Activated naive CD4-positive, alpha-beta T cell treated with anti-CD3 and anti-CD28 coated beads, Interleukin-2, amount 50 U/mL, for 16 hours (primary cell): ENCODE data around the gene CACNA1G.

Experiments
- DNase-seq: peaks from one replicate; pipeline ENCODE4 v3.0.0-alpha.2; 2020

The CACNA1G gene

DNA sequence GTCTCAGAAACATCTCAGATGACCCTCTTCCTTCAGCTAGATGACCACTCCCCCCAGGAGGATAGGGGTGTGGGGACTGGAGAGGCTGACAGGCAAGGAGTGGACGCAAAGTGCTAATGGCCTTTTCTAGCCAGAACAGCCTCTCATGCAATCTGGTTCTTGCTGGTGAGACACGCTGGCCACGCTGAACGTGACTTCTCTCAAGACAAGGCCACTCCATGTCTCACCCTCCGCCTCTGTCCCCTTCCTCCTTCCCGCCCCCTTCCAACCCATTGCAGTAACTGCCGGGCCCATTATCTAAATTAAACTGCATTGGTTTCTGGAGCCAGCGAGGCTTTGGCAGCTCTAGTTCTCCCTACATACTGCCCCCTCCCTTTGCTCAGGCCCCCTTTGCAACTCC, 9.5 kb downstream of the CACNA1G start:
- no peak for DNase-seq

DNA sequence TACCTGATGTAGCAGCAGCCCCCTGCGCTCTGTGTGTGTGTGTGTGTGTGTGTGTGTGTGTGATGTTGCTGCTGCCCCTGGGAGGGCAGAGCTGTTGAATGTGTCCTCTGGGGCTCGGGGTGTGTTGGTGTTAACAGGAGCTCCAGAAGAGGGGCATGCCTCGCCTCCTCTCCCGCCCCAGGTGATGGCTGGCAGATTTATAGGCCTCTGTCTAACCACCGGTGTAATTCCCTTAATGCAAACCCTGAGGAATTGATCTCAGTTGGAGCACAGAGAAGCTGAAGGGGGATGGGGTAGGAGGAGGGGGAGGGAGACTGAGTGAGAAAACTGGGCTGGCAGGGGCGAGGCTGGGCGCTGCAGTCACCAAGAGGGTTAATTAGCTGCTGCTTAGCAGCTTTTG, 10.0 kb downstream of the CACNA1G start:
- no peak for DNase-seq

DNA sequence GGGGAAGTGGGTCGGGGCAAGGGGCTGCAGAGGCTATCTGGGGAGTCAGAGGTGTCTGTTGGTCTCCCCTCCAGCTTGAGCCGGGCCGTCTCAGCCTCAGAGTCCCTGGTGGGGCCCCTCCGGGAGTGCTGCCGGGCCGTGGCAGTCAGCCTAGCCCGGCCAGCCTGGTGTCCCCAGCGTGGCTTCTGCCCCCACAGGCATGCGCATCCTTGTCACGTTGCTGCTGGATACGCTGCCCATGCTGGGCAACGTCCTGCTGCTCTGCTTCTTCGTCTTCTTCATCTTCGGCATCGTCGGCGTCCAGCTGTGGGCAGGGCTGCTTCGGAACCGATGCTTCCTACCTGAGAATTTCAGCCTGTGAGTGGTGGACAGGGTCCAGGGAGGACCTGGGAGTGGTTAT, 11.2 kb downstream of the CACNA1G start:
- DNase-seq: no peak

DNA sequence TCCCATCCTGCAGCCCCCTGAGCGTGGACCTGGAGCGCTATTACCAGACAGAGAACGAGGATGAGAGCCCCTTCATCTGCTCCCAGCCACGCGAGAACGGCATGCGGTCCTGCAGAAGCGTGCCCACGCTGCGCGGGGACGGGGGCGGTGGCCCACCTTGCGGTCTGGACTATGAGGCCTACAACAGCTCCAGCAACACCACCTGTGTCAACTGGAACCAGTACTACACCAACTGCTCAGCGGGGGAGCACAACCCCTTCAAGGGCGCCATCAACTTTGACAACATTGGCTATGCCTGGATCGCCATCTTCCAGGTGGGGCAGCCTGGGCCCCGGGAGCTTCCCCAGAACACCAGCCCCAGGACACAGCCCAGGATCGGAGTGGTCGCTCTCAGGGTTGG, 12.0 kb downstream of the CACNA1G start:
- no peak for DNase-seq

DNA sequence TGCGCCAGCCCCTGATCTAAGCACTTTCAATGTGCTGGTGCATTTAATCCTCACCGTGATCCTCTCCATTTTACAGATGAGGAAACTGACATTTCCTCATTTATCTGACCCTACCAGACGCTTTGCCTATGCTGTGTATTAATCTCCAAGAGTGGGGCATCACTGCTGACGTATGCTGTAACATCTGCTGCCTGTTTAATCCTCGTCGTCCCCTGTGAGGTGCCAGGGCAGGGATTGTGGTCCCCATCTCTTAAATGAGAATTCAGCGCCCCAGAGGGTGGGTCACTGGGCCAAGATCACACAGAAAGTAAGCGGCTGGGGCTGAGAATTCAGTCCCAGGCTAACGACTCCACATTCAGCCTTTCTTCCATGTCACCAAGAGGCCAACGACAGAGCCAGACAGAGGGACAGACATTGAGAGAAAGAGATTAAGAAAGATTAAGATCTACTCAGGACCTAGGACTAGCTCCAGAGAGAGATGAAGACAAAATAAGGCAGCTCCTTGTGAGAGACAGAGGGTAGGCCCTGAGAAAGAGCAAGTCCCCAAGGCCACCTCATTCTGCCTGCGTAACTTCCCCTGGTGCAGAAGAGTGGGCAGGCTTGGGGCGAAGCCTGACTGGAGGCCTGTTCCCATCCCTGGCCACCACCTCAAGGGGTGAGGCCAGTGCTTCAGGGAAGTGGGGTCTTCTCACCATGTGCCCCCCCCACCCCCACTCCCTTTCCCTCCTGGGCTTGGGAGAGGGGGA, 13.5 kb downstream of the CACNA1G start:
- DNase-seq: no peak

DNA sequence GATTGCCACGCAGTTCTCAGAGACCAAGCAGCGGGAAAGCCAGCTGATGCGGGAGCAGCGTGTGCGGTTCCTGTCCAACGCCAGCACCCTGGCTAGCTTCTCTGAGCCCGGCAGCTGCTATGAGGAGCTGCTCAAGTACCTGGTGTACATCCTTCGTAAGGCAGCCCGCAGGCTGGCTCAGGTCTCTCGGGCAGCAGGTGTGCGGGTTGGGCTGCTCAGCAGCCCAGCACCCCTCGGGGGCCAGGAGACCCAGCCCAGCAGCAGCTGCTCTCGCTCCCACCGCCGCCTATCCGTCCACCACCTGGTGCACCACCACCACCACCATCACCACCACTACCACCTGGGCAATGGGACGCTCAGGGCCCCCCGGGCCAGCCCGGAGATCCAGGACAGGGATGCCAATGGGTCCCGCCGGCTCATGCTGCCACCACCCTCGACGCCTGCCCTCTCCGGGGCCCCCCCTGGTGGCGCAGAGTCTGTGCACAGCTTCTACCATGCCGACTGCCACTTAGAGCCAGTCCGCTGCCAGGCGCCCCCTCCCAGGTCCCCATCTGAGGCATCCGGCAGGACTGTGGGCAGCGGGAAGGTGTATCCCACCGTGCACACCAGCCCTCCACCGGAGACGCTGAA, 15.2 kb downstream of the CACNA1G start:
- DNase-seq: no peak

DNA sequence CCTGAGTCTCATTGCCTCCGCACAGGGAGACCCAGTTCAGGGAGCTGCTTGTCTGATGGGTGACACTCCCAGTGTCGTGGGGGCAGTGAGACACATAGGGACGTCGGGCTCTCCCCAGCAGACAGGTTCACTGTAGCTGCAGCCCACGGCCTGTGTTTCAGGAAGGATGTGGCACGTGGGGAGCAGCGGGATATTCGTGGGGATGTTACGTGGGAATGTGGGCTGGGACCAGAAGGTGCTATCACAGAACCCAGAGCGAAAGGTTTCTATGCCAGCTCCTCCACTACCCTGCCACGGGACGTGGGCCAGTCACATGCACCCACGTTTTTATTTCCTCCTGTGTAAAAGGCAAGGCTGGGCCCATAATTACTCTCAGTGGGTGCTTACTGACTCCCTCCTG, 16.3 kb downstream of the CACNA1G start:
- DNase-seq: no peak

DNA sequence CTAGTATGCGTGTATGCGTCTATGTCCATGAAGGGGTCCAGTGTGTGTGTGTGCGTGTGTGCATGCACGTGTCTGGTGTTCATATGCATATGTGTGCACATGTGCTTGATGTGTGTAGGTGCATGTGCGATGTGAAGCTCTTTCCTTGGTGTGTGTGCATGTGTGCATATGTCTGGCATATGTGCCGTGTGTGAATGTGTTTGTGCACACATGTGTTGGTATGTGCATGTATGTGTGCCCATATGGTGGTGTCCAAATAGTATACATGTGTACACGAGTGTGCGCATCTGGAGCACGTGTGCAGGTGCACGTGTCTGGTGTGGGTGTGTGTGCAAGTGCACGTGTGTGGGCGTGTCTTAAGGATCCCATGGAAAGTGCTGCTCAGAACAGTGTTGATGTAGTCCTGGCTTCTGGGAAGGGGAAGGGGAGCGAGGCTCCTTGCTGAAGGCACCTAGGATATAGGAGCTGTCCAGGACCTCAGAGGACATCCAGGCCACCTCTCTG, 17.0 kb downstream of the CACNA1G start:
- no peak for DNase-seq

DNA sequence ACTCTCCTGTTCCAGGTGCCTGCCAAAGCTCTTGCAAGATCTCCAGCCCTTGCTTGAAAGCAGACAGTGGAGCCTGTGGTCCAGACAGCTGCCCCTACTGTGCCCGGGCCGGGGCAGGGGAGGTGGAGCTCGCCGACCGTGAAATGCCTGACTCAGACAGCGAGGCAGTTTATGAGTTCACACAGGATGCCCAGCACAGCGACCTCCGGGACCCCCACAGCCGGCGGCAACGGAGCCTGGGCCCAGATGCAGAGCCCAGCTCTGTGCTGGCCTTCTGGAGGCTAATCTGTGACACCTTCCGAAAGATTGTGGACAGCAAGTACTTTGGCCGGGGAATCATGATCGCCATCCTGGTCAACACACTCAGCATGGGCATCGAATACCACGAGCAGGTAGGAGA, 17.7 kb downstream of the CACNA1G start:
- DNase-seq: no peak

DNA sequence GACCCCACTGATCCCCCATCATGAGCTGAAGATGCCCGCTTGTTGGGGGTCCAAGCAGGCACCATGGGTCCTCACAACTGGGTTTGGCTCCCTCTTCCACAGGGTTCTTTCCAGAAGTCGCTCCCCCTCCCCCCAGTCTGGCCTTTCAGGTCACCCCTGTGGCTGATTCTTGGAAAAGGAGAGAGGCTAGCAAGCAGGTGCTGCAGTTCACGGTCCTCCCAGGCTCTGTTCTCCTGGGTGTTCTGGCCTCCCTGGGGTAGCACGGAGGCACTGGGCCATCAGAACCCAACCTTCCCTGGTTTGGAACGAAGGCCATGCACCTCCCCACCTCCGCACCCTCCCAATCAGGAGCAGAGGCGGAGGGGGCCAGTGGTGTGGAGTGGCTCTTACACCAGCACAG, 18.9 kb downstream of the CACNA1G start:
- DNase-seq: no peak

DNA sequence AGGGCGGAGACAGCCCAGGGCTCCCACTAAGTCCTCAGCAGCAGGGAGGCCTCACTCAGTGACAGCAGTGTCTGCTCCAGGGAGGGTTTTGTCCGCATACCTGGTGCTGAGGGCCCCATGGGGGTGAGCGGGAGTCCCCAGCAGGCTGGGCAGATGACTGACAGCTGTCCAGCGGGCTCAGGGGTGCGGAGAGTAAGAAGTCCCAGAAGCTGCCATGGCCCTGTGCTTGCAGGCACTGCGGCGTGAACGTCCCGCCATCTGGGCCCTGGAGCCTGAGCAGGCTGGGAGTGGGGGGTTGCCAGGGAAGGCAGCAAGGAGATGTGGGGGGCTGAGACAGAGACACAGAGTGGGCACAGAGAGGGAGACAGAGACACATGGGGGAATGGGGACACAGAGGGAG, 20.1 kb downstream of the CACNA1G start:
- no peak for DNase-seq

DNA sequence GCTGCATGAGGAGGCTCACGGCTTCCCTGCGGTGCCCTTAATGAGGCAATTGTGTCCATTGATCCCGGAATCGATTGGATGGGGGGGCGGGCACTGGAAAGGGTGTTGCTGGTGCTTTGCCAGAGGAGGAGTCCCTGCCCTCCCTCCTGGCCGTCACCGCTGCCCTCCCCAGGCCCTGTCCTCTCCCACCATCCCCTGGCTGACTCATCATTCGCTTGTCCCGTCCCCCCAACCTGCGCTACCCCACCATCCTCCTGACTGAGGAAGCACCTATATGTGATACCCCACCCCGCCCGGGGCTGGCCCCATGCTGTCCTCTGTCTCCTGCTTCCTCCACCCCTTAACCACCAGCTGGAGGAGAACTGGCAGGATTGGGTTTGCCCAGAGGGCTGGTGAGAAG, 20.8 kb downstream of the CACNA1G start:
- no peak for DNase-seq

DNA sequence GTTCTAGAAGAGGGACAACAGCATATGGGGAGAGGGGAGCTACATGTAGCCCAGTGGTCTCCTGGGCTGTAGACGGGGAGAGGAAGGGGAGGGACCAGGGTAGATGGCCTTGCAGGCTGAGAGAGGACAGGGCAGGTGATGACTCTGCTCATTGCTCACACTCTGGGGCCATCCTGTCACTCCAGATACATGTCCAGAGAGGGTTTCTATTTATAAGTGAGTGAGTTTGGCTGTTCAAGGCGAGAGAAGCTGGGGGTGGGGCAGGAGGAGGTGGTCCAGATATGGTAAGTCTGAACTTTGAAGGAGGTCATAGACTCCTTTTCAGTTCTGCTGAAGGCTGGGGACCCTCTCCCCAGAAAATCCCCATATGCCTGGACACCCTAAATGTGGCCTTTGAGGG, 22.2 kb downstream of the CACNA1G start:
- no peak for DNase-seq

DNA sequence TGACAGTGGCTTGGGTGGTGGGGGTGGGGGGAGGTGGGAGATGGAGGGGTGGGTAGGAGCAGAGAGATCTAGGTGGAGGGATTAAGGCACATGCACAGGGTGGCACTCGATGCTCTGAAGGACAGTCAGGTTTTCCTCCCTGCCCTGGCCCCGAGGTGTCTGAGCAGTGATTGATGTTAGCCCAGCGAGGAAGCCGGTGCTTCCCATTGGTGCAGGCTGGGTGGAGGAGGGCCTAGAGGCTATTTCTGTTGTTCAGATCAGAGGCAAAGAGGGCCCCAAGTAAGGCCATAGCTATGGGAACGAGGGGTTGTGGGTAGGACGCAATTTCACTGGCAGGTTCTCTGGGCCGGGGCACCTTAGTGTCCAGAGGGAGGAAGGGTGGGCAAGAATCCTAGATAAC, 23.1 kb downstream of the CACNA1G start:
- DNase-seq: no peak

DNA sequence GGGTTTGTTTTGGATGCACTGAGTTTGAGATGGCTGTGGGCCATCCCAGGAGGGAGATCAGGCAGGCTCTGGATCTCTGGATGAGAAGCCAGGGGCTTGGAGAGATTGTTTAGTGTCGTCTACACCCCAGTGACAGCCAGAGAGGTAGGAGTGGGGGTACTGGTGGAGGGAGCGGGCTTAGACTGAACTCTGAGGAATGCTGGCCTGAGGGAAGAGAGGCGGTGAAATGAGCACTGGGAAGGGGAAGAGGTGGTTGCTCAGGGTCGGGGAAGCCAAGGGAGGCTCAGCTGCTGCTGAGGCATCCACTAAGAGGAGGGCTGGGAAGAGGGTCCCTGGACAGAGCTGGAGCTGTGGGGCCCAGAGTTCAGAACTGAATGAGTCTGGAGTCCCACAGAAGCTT, 23.6 kb downstream of the CACNA1G start:
- no peak for DNase-seq

DNA sequence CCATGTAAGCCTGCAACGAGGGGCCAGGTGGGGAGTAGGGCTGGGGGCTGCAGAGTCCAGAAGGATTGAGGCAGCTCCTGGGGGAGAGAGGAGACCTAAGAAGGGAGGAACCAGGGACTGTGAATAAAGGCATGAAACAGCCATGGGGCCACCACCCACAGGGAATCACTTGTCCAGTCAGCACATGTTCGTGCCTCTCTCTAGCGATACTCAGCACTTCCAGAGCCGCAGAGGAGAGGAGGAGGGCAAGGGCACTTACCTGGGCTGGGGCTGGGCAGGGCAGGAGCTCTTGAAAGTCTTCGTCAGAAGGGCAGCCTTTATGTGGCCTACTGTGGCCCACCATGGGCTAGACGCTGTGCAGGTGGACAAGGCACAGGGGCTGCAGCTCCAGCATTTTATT, 24.2 kb downstream of the CACNA1G start:
- no peak for DNase-seq

DNA sequence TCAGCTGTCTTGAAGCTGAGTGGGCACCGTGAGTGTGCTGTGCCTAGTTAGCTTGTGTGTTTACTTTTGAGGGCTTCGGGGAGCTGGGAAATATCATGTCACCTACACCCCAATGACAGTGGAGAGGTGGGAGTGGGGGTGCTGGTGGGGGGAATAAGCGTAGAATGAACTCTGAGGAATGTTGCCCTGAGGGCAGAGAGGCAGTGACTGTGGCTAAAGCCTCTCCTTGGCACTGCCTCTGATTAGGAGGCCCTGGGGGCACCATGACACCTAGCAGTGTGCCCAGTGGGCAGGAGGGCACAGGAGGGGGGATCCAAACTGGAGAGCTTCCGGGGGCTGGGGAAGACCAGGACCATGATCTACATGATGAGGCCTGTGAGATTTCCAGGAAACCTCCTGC, 24.8 kb downstream of the CACNA1G start:
- DNase-seq: no peak

DNA sequence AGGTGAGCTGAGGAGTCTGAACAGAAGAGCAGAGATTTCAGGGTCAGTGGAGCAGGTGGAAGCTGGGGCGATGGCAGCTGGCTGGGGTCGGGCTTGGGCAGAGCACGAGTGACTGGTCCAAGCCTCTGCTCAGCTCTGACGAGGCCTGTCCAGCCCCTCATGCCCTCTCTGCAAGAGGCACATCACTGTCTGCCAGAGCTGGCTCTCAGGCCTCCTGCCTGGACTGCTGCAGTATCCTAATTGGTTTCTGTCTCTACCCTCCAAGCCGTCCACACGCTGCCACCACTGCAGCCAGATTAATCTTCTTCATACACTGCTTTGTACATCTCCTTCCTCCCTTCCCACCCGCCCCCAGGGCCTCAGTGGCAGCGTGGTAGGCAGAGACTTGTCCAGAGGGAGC, 25.4 kb downstream of the CACNA1G start:
- no peak for DNase-seq

DNA sequence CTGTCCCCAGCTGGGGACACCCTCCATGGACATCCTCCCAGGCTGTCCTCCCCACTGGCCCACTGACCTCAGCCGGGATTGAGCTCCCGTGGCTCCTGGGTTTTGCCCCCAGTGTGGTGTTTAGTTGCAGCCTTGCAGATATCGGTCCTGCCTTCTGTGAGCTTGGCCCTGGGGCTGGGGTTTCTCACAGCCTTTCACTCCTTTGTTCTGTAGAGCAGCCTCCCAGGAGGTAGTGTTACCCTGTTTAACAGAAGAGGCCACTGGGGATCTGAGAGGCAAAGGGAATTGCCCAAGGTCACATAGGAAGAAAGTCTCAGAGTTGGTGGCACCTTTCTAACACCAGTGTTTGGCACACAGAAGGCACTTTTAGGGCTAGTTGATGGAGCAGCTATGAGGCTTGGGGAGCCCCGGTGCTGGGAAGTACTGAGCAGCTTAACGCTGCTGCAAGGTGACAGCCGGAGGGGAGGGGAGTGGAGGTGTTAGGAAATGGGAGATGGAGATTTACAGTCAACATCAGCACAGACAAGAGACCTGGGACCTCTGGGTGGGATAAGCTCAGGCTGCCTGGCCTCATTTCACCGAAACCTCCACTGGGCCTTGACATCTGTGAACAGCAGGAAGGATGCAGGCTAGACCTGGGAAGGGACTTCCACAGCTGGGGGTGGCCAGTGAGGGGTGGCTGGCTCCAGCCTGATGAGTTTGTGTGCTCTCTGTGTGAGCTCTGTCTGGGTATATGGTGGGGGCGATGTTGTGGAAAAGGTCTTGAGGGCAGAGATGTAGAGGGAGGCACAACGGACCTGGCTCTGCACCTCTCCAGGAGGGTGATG, 26.1 kb downstream of the CACNA1G start:
- no peak for DNase-seq

DNA sequence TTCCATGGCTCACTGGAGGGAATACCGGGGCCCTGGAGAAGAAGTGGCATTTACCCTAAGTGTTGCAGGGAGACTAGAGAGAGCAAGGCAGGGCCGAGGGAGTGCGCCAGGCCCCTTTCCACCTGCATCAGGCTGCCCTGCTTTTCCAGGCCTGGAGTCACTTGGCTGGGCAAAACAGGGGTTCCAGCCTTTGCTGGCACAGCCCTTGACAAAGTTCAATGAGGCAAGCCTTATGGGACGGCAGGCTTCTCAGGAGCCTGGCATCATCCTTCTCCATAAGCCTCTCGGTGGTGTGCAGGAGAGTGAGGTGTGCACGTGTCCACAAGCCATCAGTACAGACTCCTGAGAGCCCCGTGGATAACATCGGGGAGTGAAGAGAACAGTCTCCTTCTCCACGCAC, 27.1 kb downstream of the CACNA1G start:
- DNase-seq: no peak

DNA sequence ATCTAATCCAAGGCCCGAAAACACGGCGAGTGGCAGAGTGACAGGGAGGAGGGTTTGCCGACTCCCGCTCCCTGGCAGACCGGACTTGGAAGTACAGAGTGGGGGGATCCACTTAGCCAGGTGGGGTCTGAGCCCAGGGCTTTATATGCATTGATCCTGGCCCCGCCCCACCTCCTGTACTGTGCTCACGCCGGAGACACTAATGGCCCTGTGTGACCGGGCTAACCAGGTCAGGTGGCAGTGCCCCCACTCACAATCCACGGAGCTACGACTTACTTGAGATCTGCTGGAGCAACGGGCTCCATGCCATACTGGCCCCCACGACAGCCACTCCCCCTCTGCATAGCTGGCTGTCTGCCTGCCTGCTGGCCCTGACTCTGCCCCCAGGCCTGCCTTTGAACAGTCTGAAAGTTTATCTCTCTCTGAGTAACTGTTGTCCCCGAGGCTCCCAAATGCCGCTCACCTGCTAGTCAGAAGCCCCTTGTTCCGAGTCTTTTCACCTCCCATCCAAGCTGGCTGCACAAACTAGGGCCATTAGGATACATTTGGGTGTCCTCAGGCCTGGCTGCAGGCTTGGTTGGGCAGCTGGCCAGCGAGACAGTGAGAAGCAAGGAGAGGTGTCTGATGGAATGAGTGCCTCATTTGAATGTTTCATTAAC, 28.0 kb downstream of the CACNA1G start:
- DNase-seq: no peak

DNA sequence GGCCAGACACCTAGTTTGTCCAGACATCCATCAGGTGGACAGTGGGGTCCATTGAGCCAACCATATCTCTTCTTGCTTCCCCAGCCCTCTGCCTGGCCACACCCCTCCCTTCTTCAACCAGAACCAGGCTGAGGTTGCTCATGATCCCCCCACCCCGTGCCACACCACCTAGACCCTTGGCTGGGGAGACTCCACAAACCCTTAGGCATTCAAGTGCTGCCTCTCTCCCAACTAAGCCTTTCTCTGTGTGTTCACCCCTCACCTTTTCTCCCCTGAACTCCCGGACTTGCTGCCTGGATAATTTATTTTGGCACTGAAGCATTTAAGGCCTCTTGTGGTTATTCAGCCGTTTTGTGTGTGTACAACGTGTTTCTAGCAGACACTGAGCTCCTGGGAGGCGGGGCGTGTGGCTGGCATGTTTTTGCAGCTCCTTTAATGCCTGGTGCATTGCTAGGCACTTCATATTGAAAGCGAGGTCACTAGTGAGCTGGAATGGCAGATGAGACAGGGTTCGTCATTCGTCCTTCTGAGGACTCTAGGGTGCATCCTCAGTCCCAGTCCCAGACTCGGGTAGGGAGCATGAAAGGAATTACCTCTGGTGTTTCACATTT, 28.7 kb downstream of the CACNA1G start:
- no peak for DNase-seq
